ENCODE data around the gene LYPD3. TPM values are rescaled to one million over a fixed set of nuclear protein-coding genes. Genes with fewer than 3 reads are reported as not detected.

The LYPD3 gene
- total RNA-seq, 1 donor from 2014 or later, result not detected

- Mint-ChIP-seq H3K9me3 (no peaks in the 10 kb centered on the region), H3K4me1 (peaks cover 36% of the 10 kb centered on the region), H3K27me3 (no peaks in the 10 kb centered on the region), H3K27ac (peak overlapping the region; percentile 65), H3K36me3 (ENCODE audit: low read depth) (peaks cover 3% of the 10 kb centered on the region), H3K4me3 (no peak overlapping the region)
- intact Hi-C loops (cut with micrococcal nuclease), result no loop called here
- ChIA-PET POLR2A (interaction anchor here (0.6 to 1.5 kb wide), 2 partner anchors 15 to 263 kb away, joined by 6 to 8 read pairs; partner anchors contain the start of gene PHLDB3), CTCF (no interaction called here)
- ATAC-seq (ENCODE audit: low read depth) (peak; percentile 72), DNase-seq (no peak)
- TF ChIP-seq CTCF (IDR thresholded peaks at IDR 0.05), result no peak
These were observed 23.9 kb upstream of the LYPD3 start for GRCh38 chr19:43489310-43489709.

- Mint-ChIP-seq H3K4me3 (no peak overlapping the region), H3K4me1 (peaks cover 36% of the 10 kb centered on the region), H3K9me3 (no peaks in the 10 kb centered on the region), H3K36me3 (ENCODE audit: low read depth) (peaks cover 2% of the 10 kb centered on the region), H3K27me3 (no peaks in the 10 kb centered on the region), H3K27ac (no peak overlapping the region)
- ATAC-seq (ENCODE audit: low read depth) (no peak), DNase-seq (no peak)
- no peak for TF ChIP-seq CTCF (IDR thresholded peaks at IDR 0.05)
- intact Hi-C loops (cut with micrococcal nuclease), result no loop called here
- POLR2A ChIA-PET, result interaction anchor here (0.7 to 1.5 kb wide), 2 partner anchors 16 to 248 kb away, joined by 5 to 8 read pairs; partner anchors contain the start of gene PHLDB3
- CTCF ChIA-PET, result no interaction called here
These were observed 22.8 kb upstream of the LYPD3 start for GRCh38 chr19:43488179-43488578.

GRCh38 chr19:43486412-43486811, 21.0 kb upstream of the LYPD3 start:
- ChIA-PET CTCF (no interaction called here), POLR2A (interaction anchor here (1.3 kb wide), 1 partner anchor 18 kb away, joined by 16 read pairs; the partner anchor contains the start of gene PHLDB3)
- Mint-ChIP-seq H3K27ac (no peak overlapping the region), H3K9me3 (no peaks in the 10 kb centered on the region), H3K4me3 (no peak overlapping the region), H3K27me3 (no peaks in the 10 kb centered on the region), H3K4me1 (peaks cover 36% of the 10 kb centered on the region), H3K36me3 (ENCODE audit: low read depth) (peaks cover 6% of the 10 kb centered on the region)
- ATAC-seq (ENCODE audit: low read depth) (no peak), DNase-seq (no peak)
- no peak for TF ChIP-seq CTCF (IDR thresholded peaks at IDR 0.05)
- intact Hi-C loops (cut with micrococcal nuclease), result no loop called here

GRCh38 chr19:43485951-43486350, 20.5 kb upstream of the LYPD3 start:
- TF ChIP-seq CTCF (IDR thresholded peaks at IDR 0.05), result no peak
- intact Hi-C loops (cut with micrococcal nuclease), result no loop called here
- no peak overlapping the region for H3K4me3 Mint-ChIP-seq
- H3K36me3 Mint-ChIP-seq (ENCODE audit: low read depth), result peaks cover 7% of the 10 kb centered on the region
- CTCF ChIA-PET, result no interaction called here
- no peaks in the 10 kb centered on the region for H3K9me3 Mint-ChIP-seq
- no peak overlapping the region for H3K27ac Mint-ChIP-seq
- no peak for DNase-seq
- POLR2A ChIA-PET, result no interaction called here
- peaks cover 36% of the 10 kb centered on the region for H3K4me1 Mint-ChIP-seq
- H3K27me3 Mint-ChIP-seq, result no peaks in the 10 kb centered on the region
- no peak for ATAC-seq (ENCODE audit: low read depth)

- POLR2A ChIA-PET, result interaction anchor here (0.6 kb wide), 1 partner anchor 1426 kb away, joined by 3 read pairs; no protein-coding TSS in a partner anchor
- no peak overlapping the region for H3K4me3 Mint-ChIP-seq
- no peak for TF ChIP-seq CTCF (IDR thresholded peaks at IDR 0.05)
- no peaks in the 10 kb centered on the region for H3K9me3 Mint-ChIP-seq
- ATAC-seq (ENCODE audit: low read depth) (no peak), DNase-seq (no peak)
- intact Hi-C loops (cut with micrococcal nuclease), result no loop called here
- CTCF ChIA-PET, result interaction anchor here (0.8 to 1.3 kb wide), 2 partner anchors 36 kb away, joined by 3 to 4 read pairs; no protein-coding TSS in a partner anchor
- peaks cover 15% of the 10 kb centered on the region for H3K36me3 Mint-ChIP-seq (ENCODE audit: low read depth)
- peaks cover 16% of the 10 kb centered on the region for H3K4me1 Mint-ChIP-seq
- H3K27me3 Mint-ChIP-seq, result no peaks in the 10 kb centered on the region
- no peak overlapping the region for H3K27ac Mint-ChIP-seq
These were observed 17.9 kb upstream of the LYPD3 start for GRCh38 chr19:43483281-43483680.
